GM23338 (cell line): Measurements from ENCODE around the gene KIF5A. TPM values are rescaled to one million over a fixed set of nuclear protein-coding genes. Genes with fewer than 3 reads are reported as not detected.
A peak's percentile ranks its signal among the peaks of the same experiment; 100 is the strongest.

Source experiments
- ATAC-seq: fragments of 200-7000 bp; cut with Tn5 transposase; 3 replicates; pipeline ENCODE4 v1.9.1; 2020
- DNase-seq: peaks from one replicate; pipeline ENCODE4 v3.0.0-alpha.2; 2015; ENCODE audit warnings: low spot score
- H2AFZ ChIP-seq: fragments of 200-600 bp; sonication (generic); 2 replicates; pipeline ENCODE4 v1.8.0; 2016; ENCODE audit warnings: antibody characterized with exemption, mild to moderate bottlenecking, moderate library complexity
- H3F3A ChIP-seq: fragments of 200-600 bp; sonication (generic); replicated peaks from 2 replicates; pipeline ENCODE4 v1.8.0; 2017; ENCODE audit warnings: antibody characterized with exemption, mixed run types, low read depth
- H3K27ac ChIP-seq: fragments of 200-600 bp; sonication (generic); 2 replicates; pipeline ENCODE4 v1.6.1; 2016; ENCODE audit warnings: low read depth
- H3K27me3 ChIP-seq: fragments of 200-600 bp; sonication (generic); 2 replicates; pipeline ENCODE4 v1.8.0; 2016; ENCODE audit warnings: mild to moderate bottlenecking, mixed run types, moderate library complexity; ENCODE audit not compliant: insufficient read depth
- H3K36me3 ChIP-seq: fragments of 200-600 bp; sonication (generic); 2 replicates; pipeline ENCODE4 v1.8.0; 2016; ENCODE audit warnings: mild to moderate bottlenecking; ENCODE audit not compliant: insufficient read depth
- H3K4me1 ChIP-seq: fragments of 200-600 bp; sonication (generic); 2 replicates; pipeline ENCODE4 v1.8.0; 2016; ENCODE audit warnings: mild to moderate bottlenecking, moderate library complexity; ENCODE audit not compliant: insufficient read depth
- H3K4me2 ChIP-seq: fragments of 200-600 bp; sonication (generic); 2 replicates; pipeline ENCODE4 v1.7.1; 2017; ENCODE audit warnings: mixed run types
- H3K4me3 ChIP-seq: fragments of 200-600 bp; sonication (generic); 2 replicates; pipeline ENCODE4 v1.6.1; 2016; ENCODE audit warnings: mixed run types
- H3K79me2 ChIP-seq: fragments of 200-600 bp; sonication (generic); replicated peaks from 2 replicates; pipeline ENCODE4 v1.8.0; 2017; ENCODE audit warnings: mild to moderate bottlenecking; ENCODE audit not compliant: insufficient read depth
- H3K9me2 ChIP-seq: fragments of 200-600 bp; sonication (generic); 2 replicates; pipeline ENCODE4 v1.8.0; 2017; ENCODE audit not compliant: insufficient read depth
- H4K20me1 ChIP-seq: fragments of 200-600 bp; sonication (generic); replicated peaks from 2 replicates; pipeline ENCODE4 v1.8.0; 2017; ENCODE audit warnings: mild to moderate bottlenecking; ENCODE audit not compliant: insufficient read depth
- H3K27ac Mint-ChIP-seq: 2 replicates; pipeline ENCODE4 v1.8.0; 2020; ENCODE audit warnings: inconsistent platforms, mild to moderate bottlenecking, moderate library complexity, mixed read lengths
- H3K27me3 Mint-ChIP-seq: 3 replicates; pipeline ENCODE4 v1.8.0; 2022; ENCODE audit warnings: low read depth, mild to moderate bottlenecking, moderate library complexity, mixed read lengths, inconsistent platforms; ENCODE audit not compliant: insufficient read depth, poor library complexity
- H3K36me3 Mint-ChIP-seq: 3 replicates; pipeline ENCODE4 v1.8.0; 2021; ENCODE audit warnings: low read depth, mild to moderate bottlenecking, inconsistent platforms, moderate library complexity, mixed read lengths
- H3K4me1 Mint-ChIP-seq: 3 replicates; pipeline ENCODE4 v1.8.0; 2020; ENCODE audit warnings: mild to moderate bottlenecking, inconsistent platforms, mixed read lengths
- H3K4me3 Mint-ChIP-seq: 3 replicates; pipeline ENCODE4 v1.8.0; 2021; ENCODE audit warnings: moderate library complexity, mild to moderate bottlenecking, inconsistent platforms, mixed read lengths
- H3K9me3 Mint-ChIP-seq: 3 replicates; pipeline ENCODE4 v1.8.0; 2020; ENCODE audit warnings: moderate library complexity, mild to moderate bottlenecking, inconsistent platforms, mixed read lengths
- CREB1 ChIP-seq: fragments of 250-450 bp; sonication (Bioruptor Pico); IDR thresholded peaks from 2 replicates; pipeline ENCODE4 v1.5.0; 2020; ENCODE audit warnings: low read depth, mild to moderate bottlenecking, moderate library complexity
- ETS1 ChIP-seq: IDR thresholded peaks from 2 replicates; pipeline ENCODE4 v1.6.1; 2016; ENCODE audit warnings: antibody characterized with exemption
- EZH2 ChIP-seq: fragments of 200-600 bp; sonication (generic); IDR thresholded peaks from one replicate; pipeline ENCODE4 v1.8.0; 2017; ENCODE audit warnings: antibody characterized with exemption, mild to moderate bottlenecking, low read depth; ENCODE audit not compliant: unreplicated experiment
- EZH2phosphoT487 ChIP-seq: fragments of 200-600 bp; sonication (generic); IDR thresholded peaks from one replicate; pipeline ENCODE4 v1.8.1; 2018; ENCODE audit warnings: antibody characterized with exemption; ENCODE audit not compliant: unreplicated experiment
- JUNB ChIP-seq: IDR thresholded peaks from one replicate; pipeline ENCODE4 v1.6.1; 2016; ENCODE audit warnings: antibody characterized with exemption; ENCODE audit not compliant: unreplicated experiment
- NANOG ChIP-seq: IDR thresholded peaks from 2 replicates; pipeline ENCODE4 v1.6.1; 2016; ENCODE audit warnings: antibody characterized with exemption, borderline replicate concordance
- POLR2AphosphoS5 ChIP-seq: IDR thresholded peaks from 2 replicates; pipeline ENCODE4 v1.6.1; 2016; ENCODE audit warnings: antibody characterized with exemption, low read depth
- STAT1 ChIP-seq: IDR thresholded peaks from one replicate; pipeline ENCODE4 v1.6.1; 2016; ENCODE audit warnings: antibody characterized with exemption; ENCODE audit not compliant: unreplicated experiment
- ZNF331 ChIP-seq: fragments of 250-450 bp; sonication (Bioruptor Pico); IDR thresholded peaks from 2 replicates; pipeline ENCODE4 v1.5.0; 2020; ENCODE audit warnings: low read depth, mild to moderate bottlenecking, moderate library complexity
- polyA plus RNA-seq: library from polyadenylated mRNA; unstranded; fragments of >200 nt; fragmentation: Nextera tagmentation; extraction: Ambion mirVana; gene quantifications from 2 replicates; pipeline ENCODE4 v1.2.1, GENCODE V29; 2016
- total RNA-seq: library from RNA; depleted of rRNA; stranded (reverse); fragments of >200 nt; shearing (Covaris generic); gene quantifications from 2 replicates; pipeline ENCODE4 v1.2.3, GENCODE V29; 2014
- TF ChIP-seq, protein P1 (sequence below), 2 experiments: fragments of 200-600 bp in 1 of 2; sonication (generic) in 1 of 2; conservative IDR thresholded peaks; 2 replicates each; pipeline versions ENCODE4 v1.5.1 to v1.6.1; 2016 to 2017; ENCODE audit warnings: antibody characterized with exemption in 2 of 2, low read depth in 2 of 2, mild to moderate bottlenecking in 2 of 2, moderate library complexity in 1 of 2
- TF ChIP-seq, protein P2 (sequence below): IDR thresholded peaks from one replicate; pipeline ENCODE4 v1.6.1; 2018; ENCODE audit warnings: antibody characterized with exemption; ENCODE audit not compliant: unreplicated experiment

Gene KIF5A
- total and polyA plus RNA-seq, 2 experiments from 2014 or later: 11.1 to 21.3 TPM

GRCh38 chr12:57622293-57623245 lies 72.7 kb downstream of the KIF5A start:
- TF ChIP-seq EZH2: peak; percentile 11
- no peak for TF ChIP-seq ZNF331
- peaks cover 2% of the 10 kb centered on the region; the same call in 1 of the 3 replicates for H3K36me3 Mint-ChIP-seq
- Histone ChIP-seq H3K4me2 (peak overlapping the region; percentile 87; the same call in 1 of the 2 replicates), H3K4me3 (no peak overlapping the region), H3K27ac (no peak overlapping the region), H3F3A (0 out of 2 replicates have a peak, but pooled peaks cover 13% of the 10 kb centered on the region), H3K9me2 (no peaks in the 10 kb centered on the region), H2AFZ (no peak overlapping the region), H3K79me2 (no peaks in the 10 kb centered on the region), H3K27me3 (peaks cover 100% of the 10 kb centered on the region), H3K36me3 (no peaks in the 10 kb centered on the region; the same call in 1 of the 2 replicates), H4K20me1 (peaks cover 8% of the 10 kb centered on the region), H3K4me1 (peaks cover 24% of the 10 kb centered on the region)
- peak overlapping the region; percentile 71 for H3K4me3 Mint-ChIP-seq
- H3K9me3 Mint-ChIP-seq: no peaks in the 10 kb centered on the region
- ATAC-seq: no peak
- peaks cover 100% of the 10 kb centered on the region for H3K27me3 Mint-ChIP-seq
- no peak overlapping the region for H3K27ac Mint-ChIP-seq
- peaks cover 31% of the 10 kb centered on the region for H3K4me1 Mint-ChIP-seq
- no peak for DNase-seq

GRCh38 chr12:57623385-57623784 lies 73.5 kb downstream of the KIF5A start:
- Mint-ChIP-seq H3K27me3 (peaks cover 100% of the 10 kb centered on the region), H3K36me3 (peaks cover 2% of the 10 kb centered on the region; the same call in 1 of the 3 replicates), H3K4me3 (no peak overlapping the region), H3K4me1 (peaks cover 37% of the 10 kb centered on the region), H3K27ac (no peak overlapping the region), H3K9me3 (no peaks in the 10 kb centered on the region)
- Histone ChIP-seq H3K36me3 (no peaks in the 10 kb centered on the region; the same call in 1 of the 2 replicates), H2AFZ (no peak overlapping the region), H3K79me2 (no peaks in the 10 kb centered on the region), H3K27ac (no peak overlapping the region), H3K4me3 (no peak overlapping the region), H4K20me1 (peaks cover 8% of the 10 kb centered on the region), H3K4me1 (peaks cover 30% of the 10 kb centered on the region), H3K27me3 (peaks cover 100% of the 10 kb centered on the region), H3F3A (0 out of 2 replicates have a peak, but pooled peaks cover 13% of the 10 kb centered on the region), H3K4me2 (no peak overlapping the region), H3K9me2 (no peaks in the 10 kb centered on the region)
- DNase-seq (no peak), ATAC-seq (no peak)
- TF ChIP-seq EZH2phosphoT487: no peak
- no peak for TF ChIP-seq NANOG
- no peak for TF ChIP-seq JUNB
- TF ChIP-seq, protein P1, sequence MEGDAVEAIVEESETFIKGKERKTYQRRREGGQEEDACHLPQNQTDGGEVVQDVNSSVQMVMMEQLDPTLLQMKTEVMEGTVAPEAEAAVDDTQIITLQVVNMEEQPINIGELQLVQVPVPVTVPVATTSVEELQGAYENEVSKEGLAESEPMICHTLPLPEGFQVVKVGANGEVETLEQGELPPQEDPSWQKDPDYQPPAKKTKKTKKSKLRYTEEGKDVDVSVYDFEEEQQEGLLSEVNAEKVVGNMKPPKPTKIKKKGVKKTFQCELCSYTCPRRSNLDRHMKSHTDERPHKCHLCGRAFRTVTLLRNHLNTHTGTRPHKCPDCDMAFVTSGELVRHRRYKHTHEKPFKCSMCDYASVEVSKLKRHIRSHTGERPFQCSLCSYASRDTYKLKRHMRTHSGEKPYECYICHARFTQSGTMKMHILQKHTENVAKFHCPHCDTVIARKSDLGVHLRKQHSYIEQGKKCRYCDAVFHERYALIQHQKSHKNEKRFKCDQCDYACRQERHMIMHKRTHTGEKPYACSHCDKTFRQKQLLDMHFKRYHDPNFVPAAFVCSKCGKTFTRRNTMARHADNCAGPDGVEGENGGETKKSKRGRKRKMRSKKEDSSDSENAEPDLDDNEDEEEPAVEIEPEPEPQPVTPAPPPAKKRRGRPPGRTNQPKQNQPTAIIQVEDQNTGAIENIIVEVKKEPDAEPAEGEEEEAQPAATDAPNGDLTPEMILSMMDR (conservative IDR thresholded peaks at IDR 0.05; ENCODE audit: low read depth in 2 of 2): no peak
- no peak for TF ChIP-seq ZNF331
- no peak for TF ChIP-seq CREB1 (CRISPR knock-in tag)
- no peak for TF ChIP-seq ETS1
- TF ChIP-seq, protein P2, sequence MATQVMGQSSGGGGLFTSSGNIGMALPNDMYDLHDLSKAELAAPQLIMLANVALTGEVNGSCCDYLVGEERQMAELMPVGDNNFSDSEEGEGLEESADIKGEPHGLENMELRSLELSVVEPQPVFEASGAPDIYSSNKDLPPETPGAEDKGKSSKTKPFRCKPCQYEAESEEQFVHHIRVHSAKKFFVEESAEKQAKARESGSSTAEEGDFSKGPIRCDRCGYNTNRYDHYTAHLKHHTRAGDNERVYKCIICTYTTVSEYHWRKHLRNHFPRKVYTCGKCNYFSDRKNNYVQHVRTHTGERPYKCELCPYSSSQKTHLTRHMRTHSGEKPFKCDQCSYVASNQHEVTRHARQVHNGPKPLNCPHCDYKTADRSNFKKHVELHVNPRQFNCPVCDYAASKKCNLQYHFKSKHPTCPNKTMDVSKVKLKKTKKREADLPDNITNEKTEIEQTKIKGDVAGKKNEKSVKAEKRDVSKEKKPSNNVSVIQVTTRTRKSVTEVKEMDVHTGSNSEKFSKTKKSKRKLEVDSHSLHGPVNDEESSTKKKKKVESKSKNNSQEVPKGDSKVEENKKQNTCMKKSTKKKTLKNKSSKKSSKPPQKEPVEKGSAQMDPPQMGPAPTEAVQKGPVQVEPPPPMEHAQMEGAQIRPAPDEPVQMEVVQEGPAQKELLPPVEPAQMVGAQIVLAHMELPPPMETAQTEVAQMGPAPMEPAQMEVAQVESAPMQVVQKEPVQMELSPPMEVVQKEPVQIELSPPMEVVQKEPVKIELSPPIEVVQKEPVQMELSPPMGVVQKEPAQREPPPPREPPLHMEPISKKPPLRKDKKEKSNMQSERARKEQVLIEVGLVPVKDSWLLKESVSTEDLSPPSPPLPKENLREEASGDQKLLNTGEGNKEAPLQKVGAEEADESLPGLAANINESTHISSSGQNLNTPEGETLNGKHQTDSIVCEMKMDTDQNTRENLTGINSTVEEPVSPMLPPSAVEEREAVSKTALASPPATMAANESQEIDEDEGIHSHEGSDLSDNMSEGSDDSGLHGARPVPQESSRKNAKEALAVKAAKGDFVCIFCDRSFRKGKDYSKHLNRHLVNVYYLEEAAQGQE: no peak
- no peak for TF ChIP-seq POLR2AphosphoS5
- no peak for TF ChIP-seq STAT1
